HEK293T (cell line): ENCODE results near the gene FBXO36.
A peak's percentile ranks its signal among the peaks of the same experiment; 100 is the strongest.

Experiments used
- CTCF ChIA-PET: fragments of 350-600 bp; formaldehyde crosslinking; extraction: SDS; loops from one replicate; lab custom pipeline; 2021; ENCODE audit warnings: antibody characterized with exemption, inconsistent platforms; lab: Yijun Ruan, JAX
- POLR2A ChIA-PET: fragments of 350-600 bp; formaldehyde crosslinking; extraction: SDS; loops from one replicate; lab custom pipeline; 2020; ENCODE audit warnings: antibody characterized with exemption, inconsistent platforms; lab: Yijun Ruan, JAX
- DNase-seq: peaks from one replicate; pipeline ENCODE4 v3.0.0; 2012; ENCODE audit warnings: mixed read lengths; ENCODE audit errors: extremely low spot score
- ARNT ChIP-seq: fragments of 450-650 bp; IDR thresholded peaks from 2 replicates; pipeline ENCODE4 v1.6.1; 2017; ENCODE audit warnings: mild to moderate bottlenecking
- BHLHE40 ChIP-seq: fragments of 450-650 bp; IDR thresholded peaks from 2 replicates; pipeline ENCODE4 v1.6.1; 2016; ENCODE audit warnings: mild to moderate bottlenecking, moderate library complexity, borderline replicate concordance
- CTBP1 ChIP-seq: fragments of 450-650 bp; IDR thresholded peaks from 2 replicates; pipeline ENCODE4 v1.6.1; 2016; ENCODE audit warnings: borderline replicate concordance
- ELF4 ChIP-seq: fragments of 450-650 bp; IDR thresholded peaks from 2 replicates; pipeline ENCODE4 v1.6.1; 2017; ENCODE audit warnings: antibody characterized with exemption
- FOXA1 ChIP-seq: fragments of 450-650 bp; IDR thresholded peaks from 2 replicates; pipeline ENCODE4 v1.6.1; 2016; ENCODE audit warnings: mild to moderate bottlenecking
- FOXK2 ChIP-seq: fragments of 450-650 bp; IDR thresholded peaks from 2 replicates; pipeline ENCODE4 v1.6.1; 2016; ENCODE audit warnings: mild to moderate bottlenecking
- FOXM1 ChIP-seq: fragments of 450-650 bp; IDR thresholded peaks from 2 replicates; pipeline ENCODE4 v1.6.1; 2017; ENCODE audit warnings: mild to moderate bottlenecking, borderline replicate concordance
- HDGF ChIP-seq: fragments of 450-650 bp; IDR thresholded peaks from 2 replicates; pipeline ENCODE4 v1.6.1; 2017; ENCODE audit warnings: antibody characterized with exemption, borderline replicate concordance
- L3MBTL2 ChIP-seq: fragments of 450-650 bp; conservative IDR thresholded peaks from 2 replicates; pipeline ENCODE4 v1.6.1; 2016; ENCODE audit warnings: mild to moderate bottlenecking
- LEF1 ChIP-seq: fragments of 450-650 bp; IDR thresholded peaks from 2 replicates; pipeline ENCODE4 v1.6.1; 2017; ENCODE audit warnings: mild to moderate bottlenecking, borderline replicate concordance
- NFRKB ChIP-seq: fragments of 450-650 bp; IDR thresholded peaks from 2 replicates; pipeline ENCODE4 v1.6.1; 2016; ENCODE audit warnings: mild to moderate bottlenecking, moderate library complexity
- PKNOX1 ChIP-seq: fragments of 450-650 bp; IDR thresholded peaks from 2 replicates; pipeline ENCODE4 v1.6.1; 2016
- SP1 ChIP-seq: fragments of 450-650 bp; IDR thresholded peaks from 2 replicates; pipeline ENCODE4 v1.6.1; 2017
- SUZ12 ChIP-seq: fragments of 450-650 bp; IDR thresholded peaks from 2 replicates; pipeline ENCODE4 v1.6.1; 2016; ENCODE audit warnings: mild to moderate bottlenecking
- TARDBP ChIP-seq: fragments of 450-650 bp; IDR thresholded peaks from 2 replicates; pipeline ENCODE4 v1.6.1; 2016
- ZNF384 ChIP-seq: fragments of 450-650 bp; IDR thresholded peaks from 2 replicates; pipeline ENCODE4 v1.6.1; 2016

The FBXO36 gene

DNA sequence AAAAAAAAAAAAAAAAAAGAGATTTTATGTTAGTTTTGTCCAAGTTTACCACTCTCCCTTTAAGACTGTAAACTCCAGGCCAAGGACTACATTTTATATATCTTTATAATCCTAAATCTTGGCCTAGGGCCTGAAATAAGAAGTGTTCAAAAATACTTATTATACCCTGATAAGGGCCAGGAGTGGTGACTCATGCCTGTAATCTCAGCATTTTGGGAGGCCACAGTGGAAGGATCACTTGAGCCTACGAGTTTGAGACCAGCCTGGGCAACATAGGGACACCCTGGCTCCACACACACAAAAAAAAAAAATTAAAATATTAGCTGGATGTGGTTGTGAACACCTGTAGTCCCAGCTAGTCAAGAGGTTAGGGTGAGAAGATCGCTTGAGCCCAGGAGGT is 13.2 kb upstream of the FBXO36 start:
- DNase-seq: no peak
- ChIA-PET POLR2A (no interaction called here), CTCF (no interaction called here)
- TF ChIP-seq ZNF384: no peak

DNA sequence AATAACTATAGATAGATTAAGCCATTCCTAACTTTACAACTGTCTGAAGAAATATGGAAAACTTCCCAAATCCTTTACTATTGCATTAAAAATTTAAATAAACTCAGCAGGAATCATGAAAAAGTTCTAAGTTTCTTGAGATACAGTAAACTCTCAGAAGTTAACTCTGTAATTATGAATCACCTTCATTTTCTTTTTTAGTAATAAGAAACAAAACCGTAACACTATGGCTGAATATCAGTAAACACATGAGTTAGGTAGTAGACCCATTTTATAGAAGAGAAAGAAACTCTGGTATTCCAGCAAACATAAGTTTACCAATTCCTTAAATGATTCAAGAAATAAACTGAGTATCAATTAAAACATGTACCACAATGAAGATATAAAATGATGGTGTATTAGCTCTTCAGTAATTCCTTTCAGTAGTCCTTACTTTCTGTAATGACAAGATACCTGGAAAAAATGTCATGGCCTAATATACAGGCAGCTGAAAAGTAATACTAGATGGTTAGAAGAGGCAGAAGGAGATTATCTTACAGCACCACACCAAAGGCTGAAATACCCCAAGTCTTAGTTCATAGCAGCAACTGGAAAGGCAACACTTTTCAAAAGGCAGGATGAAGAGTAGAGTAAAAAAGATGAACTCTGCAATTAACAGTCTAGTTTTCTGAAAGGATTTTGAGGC is 12.0 kb upstream of the FBXO36 start:
- ChIA-PET CTCF (interaction anchor here (0.7 to 1.4 kb wide), 2 partner anchors 8 to 109 kb away, joined by 4 read pairs; no protein-coding TSS in a partner anchor), POLR2A (interaction anchor here (1.4 kb wide), 1 partner anchor 11 kb away, joined by 5 read pairs; no protein-coding TSS in a partner anchor)
- TF ChIP-seq ZNF384: no peak
- TF ChIP-seq SUZ12: no peak
- no peak for TF ChIP-seq FOXM1
- no peak for TF ChIP-seq FOXA1
- TF ChIP-seq L3MBTL2: no peak
- no peak for TF ChIP-seq FOXK2
- no peak for TF ChIP-seq BHLHE40
- no peak for TF ChIP-seq ARNT
- TF ChIP-seq TARDBP: no peak
- no peak for TF ChIP-seq ELF4
- TF ChIP-seq NFRKB: no peak
- TF ChIP-seq LEF1: no peak
- no peak for TF ChIP-seq SP1
- TF ChIP-seq CTBP1: no peak
- no peak for TF ChIP-seq HDGF
- no peak for TF ChIP-seq PKNOX1
- DNase-seq: no peak

GRCh38 chr2:229910832-229911412 is 11.4 kb upstream of the FBXO36 start:
- CTCF ChIA-PET: interaction anchor here (0.6 to 1.4 kb wide), 3 partner anchors 8 to 109 kb away, joined by 4 to 6 read pairs (median 4); no protein-coding TSS in a partner anchor

GRCh38 chr2:229914171-229914570 is 8.1 kb upstream of the FBXO36 start:
- no peak for DNase-seq
- POLR2A ChIA-PET: no interaction called here

More at GRCh38 chr2:229910832-229911412, 11.4 kb upstream of the FBXO36 start:
- no peak for TF ChIP-seq FOXK2
- TF ChIP-seq HDGF: no peak
- TF ChIP-seq BHLHE40: no peak
- no peak for TF ChIP-seq ARNT
- no peak for TF ChIP-seq TARDBP
- TF ChIP-seq SUZ12: no peak
- no peak for TF ChIP-seq ZNF384
- no peak for TF ChIP-seq LEF1
- no peak for TF ChIP-seq NFRKB
- peak; percentile 45 for DNase-seq
- POLR2A ChIA-PET: interaction anchor here (1.4 kb wide), 1 partner anchor 10 kb away, joined by 5 read pairs; no protein-coding TSS in a partner anchor

DNA sequence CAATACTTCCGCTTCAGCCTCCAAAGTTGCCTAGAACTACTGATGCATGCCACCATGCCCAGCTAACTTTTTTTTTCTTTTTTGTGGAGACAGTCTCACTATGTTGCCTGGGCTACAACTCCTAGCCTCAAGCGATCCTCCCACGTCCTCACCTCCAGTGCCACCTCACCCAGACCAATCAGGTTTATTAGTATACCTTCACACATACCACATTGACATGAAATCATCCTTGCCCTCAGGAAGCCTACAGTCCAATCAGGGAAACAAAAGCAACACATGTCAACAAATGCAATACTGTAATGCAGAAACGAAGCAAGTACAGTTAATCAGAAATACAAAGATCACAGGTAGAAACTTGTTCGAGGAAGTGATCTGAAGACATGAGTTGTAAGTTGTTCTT is 4.5 kb upstream of the FBXO36 start:
- TF ChIP-seq CTBP1: no peak
- no peak for TF ChIP-seq FOXM1
- TF ChIP-seq HDGF: no peak
- TF ChIP-seq SP1: no peak
- no peak for TF ChIP-seq ARNT
- TF ChIP-seq SUZ12: no peak
- TF ChIP-seq L3MBTL2: no peak
- TF ChIP-seq PKNOX1: no peak
- no peak for TF ChIP-seq TARDBP
- no peak for TF ChIP-seq NFRKB
- no peak for TF ChIP-seq FOXK2
- TF ChIP-seq FOXA1: no peak
- TF ChIP-seq LEF1: no peak
- no peak for TF ChIP-seq BHLHE40
- no peak for TF ChIP-seq ELF4
- DNase-seq: no peak
- ChIA-PET CTCF (interaction anchor here (1.2 kb wide), 1 partner anchor 116 kb away, joined by 3 read pairs; no protein-coding TSS in a partner anchor), POLR2A (no interaction called here)

More at GRCh38 chr2:229914171-229914570, 8.1 kb upstream of the FBXO36 start:
- CTCF ChIA-PET: no interaction called here
- no peak for TF ChIP-seq FOXK2
- TF ChIP-seq SP1: no peak
- TF ChIP-seq L3MBTL2: no peak
- no peak for TF ChIP-seq PKNOX1
- TF ChIP-seq CTBP1: no peak
- TF ChIP-seq TARDBP: no peak
- no peak for TF ChIP-seq SUZ12
- TF ChIP-seq LEF1: no peak

DNA sequence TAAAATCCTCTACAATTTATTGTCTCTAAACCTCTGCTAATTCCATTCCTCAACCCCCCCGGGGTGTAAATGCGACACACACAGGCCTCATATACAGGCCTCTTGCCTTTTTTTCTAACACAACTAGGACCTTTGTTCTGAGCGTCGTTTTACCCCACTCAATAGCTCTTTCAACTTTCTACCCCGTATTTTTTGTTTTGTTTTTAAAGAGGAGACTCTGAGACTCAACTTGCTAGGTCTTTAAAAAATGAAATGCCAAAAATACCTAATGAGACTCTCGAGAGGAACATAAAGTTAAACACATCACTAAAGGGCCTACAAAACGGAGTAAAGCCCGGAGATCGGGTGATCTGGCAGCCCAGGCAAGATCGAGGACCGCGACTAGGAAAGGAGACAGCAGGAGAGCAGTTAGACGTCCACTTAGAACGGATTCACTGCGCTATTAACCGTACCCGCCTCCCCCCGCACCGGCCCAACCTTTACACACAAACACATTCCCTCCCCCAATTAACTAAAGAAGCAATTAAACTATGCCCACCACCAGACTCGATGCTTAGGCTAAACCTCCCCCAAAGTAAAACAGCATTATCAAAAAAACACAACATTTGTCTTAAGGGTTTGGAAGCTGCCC is 2.2 kb upstream of the FBXO36 start:
- TF ChIP-seq ELF4 (no peak), BHLHE40 (no peak), CTBP1 (no peak), LEF1 (no peak), ARNT (no peak), FOXM1 (no peak), L3MBTL2 (no peak), SUZ12 (no peak), NFRKB (no peak), PKNOX1 (no peak), FOXA1 (no peak), ZNF384 (no peak), TARDBP (no peak), FOXK2 (no peak), SP1 (no peak), HDGF (no peak)
- POLR2A ChIA-PET: interaction anchor here (0.9 kb wide), 1 partner anchor 82 kb away, joined by 3 read pairs; no protein-coding TSS in a partner anchor
- peak; percentile 27 for DNase-seq
- CTCF ChIA-PET: no interaction called here
